ENCODE results near the gene TRIM52. TPM values are rescaled to one million over a fixed set of nuclear protein-coding genes. Genes with fewer than 3 reads are reported as not detected.
"Not testable (repeated sequence)": the region's sequence is repeated elsewhere in the genome, so short reads cannot be mapped to it uniquely, and the experiment has no call there.

The TRIM52 gene
- total RNA-seq, 1 donor from 2014 or later: 8.0 TPM

GRCh38 chr5:181233088-181233800, 27.7 kb downstream of the TRIM52 start:
- no peak for DNase-seq

- DNase-seq: no peak
These were observed 28.4 kb downstream of the TRIM52 start for GRCh38 chr5:181232593-181232992.

DNA sequence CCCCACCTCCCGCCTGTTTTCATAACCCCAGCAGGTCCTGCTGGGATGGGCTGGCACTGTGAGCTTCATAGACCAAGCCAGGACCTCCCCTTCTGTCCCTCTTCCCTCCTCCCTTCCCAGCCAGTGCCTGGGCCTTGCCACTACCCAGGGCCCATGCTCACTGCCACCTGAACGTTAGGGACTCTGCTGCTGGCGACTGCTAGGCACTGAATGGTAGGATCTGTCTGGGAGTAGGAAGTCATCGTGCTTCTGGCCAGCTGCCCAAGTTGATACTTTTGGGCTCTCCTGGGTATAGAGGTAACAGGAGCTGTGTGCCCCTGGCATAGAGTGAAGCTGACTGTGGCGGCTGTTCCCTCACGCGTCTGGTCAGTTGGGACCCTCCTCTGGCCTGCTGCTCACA, 29.5 kb downstream of the TRIM52 start:
- DNase-seq: no peak

DNA sequence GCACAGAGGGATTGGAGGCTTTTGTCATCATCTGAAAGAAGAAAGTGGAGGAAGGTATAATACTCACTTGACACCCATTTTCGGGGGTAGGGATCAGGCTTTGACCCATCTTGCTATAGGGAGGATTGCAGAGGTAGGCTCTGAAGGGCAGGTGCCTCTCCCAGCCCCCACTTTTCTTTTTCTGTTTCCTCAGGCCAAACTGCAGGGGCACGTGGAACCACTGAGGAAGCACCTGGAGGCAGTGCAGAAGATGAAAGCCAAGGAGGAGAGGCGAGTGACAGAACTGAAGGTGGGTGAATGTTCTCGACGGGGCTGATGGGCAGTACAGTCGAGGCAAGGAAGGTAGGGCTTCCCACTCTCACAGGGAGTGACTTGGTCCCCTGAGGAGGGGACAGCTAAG, 30.4 kb downstream of the TRIM52 start:
- DNase-seq: no peak

- no peak for DNase-seq
These were observed 30.9 kb downstream of the TRIM52 start for GRCh38 chr5:181229996-181230395.

DNA sequence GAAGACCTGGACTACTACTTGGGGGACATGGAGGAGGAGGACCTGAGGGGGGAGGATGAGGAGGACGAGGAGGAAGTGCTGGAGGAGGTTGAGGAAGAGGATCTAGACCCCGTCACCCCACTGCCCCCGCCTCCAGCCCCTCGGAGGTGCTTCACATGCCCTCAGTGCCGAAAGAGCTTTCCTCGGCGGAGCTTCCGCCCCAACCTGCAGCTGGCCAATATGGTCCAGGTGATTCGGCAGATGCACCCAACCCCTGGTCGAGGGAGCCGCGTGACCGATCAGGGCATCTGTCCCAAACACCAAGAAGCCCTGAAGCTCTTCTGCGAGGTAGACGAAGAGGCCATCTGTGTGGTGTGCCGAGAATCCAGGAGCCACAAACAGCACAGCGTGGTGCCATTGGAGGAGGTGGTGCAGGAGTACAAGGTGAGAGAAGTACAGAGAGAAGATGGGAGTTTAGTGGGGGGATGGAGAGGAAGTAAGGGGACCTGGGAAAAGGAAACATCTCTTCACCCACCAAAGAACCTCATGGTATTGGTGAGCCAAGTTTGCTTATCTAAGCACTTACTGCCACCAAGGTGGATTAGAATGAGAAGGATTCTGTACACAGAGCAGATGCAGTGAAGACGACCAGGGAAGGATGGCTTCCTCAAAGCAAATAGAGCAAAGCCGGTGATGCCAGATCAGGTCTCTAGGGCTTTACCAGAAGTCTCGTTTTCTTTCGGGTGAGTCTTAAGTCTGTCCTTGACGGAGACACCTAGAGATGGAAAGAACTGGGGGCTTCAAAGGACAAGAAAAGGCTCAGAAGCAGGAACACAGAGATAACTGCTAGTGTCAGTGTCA, 36.3 kb downstream of the TRIM52 start:
- DNase-seq: no peak

DNA sequence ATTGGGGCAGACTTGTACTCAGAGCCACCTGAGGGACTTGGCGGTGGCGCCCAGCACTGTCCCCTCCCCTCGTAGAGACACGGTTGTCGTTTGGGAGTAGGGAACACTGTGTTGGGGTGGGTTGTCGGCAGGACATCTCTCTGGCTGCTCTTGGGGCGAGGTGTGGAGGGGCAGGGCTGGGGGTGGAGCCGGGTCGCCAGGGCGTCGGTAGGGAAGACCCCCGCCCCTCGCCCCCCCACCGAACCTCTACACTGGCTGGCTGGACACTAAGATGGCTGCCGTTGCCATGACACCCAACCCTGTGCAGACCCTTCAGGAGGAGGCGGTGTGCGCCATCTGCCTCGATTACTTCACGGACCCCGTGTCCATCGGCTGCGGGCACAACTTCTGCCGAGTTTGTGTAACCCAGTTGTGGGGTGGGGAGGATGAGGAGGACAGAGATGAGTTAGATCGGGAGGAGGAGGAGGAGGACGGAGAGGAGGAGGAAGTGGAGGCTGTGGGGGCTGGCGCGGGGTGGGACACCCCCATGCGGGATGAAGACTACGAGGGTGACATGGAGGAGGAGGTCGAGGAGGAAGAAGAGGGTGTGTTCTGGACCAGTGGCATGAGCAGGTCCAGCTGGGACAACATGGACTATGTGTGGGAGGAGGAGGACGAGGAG, 37.1 kb downstream of the TRIM52 start:
- DNase-seq: peak; percentile 78

GRCh38 chr5:181223058-181223728, 37.8 kb downstream of the TRIM52 start, which contains the start of gene TRIM41:
TSS of gene TRIM41 (plus strand) at chr5:181223281. CDS start at chr5:181224000, 719 bp downstream.
- DNase-seq: peak; percentile 99

- no peak for DNase-seq
These were observed 38.3 kb downstream of the TRIM52 start for GRCh38 chr5:181222630-181223057.

GRCh38 chr5:181221792-181222629, 38.9 kb downstream of the TRIM52 start:
- peak; percentile 98 for DNase-seq

GRCh38 chr5:181221105-181221791, 39.7 kb downstream of the TRIM52 start:
- DNase-seq: no peak

GRCh38 chr5:181220178-181220515, 40.8 kb downstream of the TRIM52 start:
- DNase-seq: no peak

- no peak for DNase-seq
These were observed 41.4 kb downstream of the TRIM52 start for GRCh38 chr5:181219262-181220177.

- no peak for DNase-seq
These were observed 42.2 kb downstream of the TRIM52 start for GRCh38 chr5:181218795-181219124.

GRCh38 chr5:181217803-181218062, 43.2 kb downstream of the TRIM52 start:
- DNase-seq: no peak

GRCh38 chr5:181217111-181217802, 43.7 kb downstream of the TRIM52 start:
- DNase-seq: peak; percentile 56

DNA sequence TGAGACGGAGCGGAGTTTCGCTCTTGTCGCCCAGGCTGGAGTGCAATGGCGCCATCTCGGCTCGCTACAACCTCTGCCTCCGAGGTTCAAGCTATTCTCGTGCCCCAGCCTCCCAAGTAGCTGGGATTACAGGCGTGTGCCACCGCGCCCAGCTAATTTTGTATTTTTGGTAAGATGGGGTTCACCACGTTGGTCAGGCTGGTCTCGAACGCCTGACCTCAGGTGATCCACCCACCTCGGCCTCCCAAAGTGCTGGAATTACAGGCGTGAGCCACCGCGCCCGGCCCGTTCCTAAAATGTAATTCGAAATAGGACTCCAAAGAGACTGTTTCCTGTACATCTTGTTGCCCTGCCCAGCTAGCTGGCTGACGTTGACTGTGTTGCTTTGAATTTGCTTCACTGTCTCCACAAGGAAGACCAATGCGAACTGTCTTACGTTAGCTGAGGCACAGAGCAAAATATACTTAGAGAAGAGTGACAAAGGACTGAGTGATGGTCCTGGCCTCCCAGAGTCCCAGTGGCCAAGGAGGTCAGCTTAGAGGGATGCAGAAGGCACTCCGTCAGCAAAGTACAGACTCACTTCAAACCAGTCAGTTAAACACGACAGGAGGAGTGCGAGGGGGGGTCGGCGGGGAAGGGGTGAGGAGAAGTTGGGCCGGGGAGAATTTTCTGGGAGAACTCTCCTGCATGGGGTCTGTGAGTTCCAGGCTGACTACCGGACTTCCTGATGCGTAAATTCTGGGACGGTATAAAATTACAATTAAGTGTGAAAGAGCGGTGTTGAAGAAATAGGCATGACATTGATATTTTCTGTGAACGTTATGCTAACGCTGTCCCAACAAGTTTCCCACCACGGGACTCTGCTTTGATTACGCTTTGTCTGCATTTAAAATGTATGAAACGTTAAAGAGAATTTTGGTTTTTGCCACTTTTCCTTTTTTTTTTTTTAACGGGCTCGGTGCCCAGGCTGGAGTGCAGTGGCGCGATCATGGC, 44.6 kb downstream of the TRIM52 start:
- no peak for DNase-seq

DNA sequence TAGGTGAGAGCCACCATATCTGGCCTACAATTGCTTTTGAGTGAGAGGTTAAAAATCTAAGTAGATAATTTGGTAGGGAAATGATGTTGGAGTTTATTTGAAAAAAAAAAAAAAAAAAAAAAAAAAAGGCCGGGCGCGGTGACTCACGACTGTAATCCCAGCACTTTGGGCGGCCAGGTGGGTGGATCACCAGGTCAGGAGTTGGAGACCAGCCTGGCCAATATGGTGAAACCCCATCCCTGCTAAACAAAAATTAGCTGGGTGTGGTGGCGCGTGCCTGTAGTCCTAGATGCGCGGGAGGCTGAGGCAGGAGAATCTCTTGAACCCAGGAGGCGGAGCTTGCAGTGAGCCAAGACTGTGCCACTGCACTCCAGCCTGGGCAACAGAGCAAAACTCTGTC, 46.7 kb downstream of the TRIM52 start:
- not testable (repeated sequence) for DNase-seq

Measured in tongue (tissue), 2 donors.